Glomerular endothelial cell (primary cell): ENCODE measurements around the gene CCDC150. TPM values are rescaled to one million over a fixed set of nuclear protein-coding genes. Genes with fewer than 3 reads are reported as not detected.
"Not testable (repeated sequence)": the region's sequence is repeated elsewhere in the genome, so short reads cannot be mapped to it uniquely, and the experiment has no call there.

ENCODE experiments used
- DNase-seq: peaks from one replicate; pipeline ENCODE4 v3.0.0-alpha.2; 2011; ENCODE audit warnings: low read depth, low spot score; ENCODE audit errors: extremely low read depth
- total RNA-seq: library from RNA; depleted of rRNA; stranded (reverse); fragments of >200 nt; gene quantifications from 2 replicates; pipeline ENCODE4 v1.2.3, GENCODE V29; 2015

Gene CCDC150
- 1.6 and 3.8 TPM in 2 replicates for total RNA-seq

DNA sequence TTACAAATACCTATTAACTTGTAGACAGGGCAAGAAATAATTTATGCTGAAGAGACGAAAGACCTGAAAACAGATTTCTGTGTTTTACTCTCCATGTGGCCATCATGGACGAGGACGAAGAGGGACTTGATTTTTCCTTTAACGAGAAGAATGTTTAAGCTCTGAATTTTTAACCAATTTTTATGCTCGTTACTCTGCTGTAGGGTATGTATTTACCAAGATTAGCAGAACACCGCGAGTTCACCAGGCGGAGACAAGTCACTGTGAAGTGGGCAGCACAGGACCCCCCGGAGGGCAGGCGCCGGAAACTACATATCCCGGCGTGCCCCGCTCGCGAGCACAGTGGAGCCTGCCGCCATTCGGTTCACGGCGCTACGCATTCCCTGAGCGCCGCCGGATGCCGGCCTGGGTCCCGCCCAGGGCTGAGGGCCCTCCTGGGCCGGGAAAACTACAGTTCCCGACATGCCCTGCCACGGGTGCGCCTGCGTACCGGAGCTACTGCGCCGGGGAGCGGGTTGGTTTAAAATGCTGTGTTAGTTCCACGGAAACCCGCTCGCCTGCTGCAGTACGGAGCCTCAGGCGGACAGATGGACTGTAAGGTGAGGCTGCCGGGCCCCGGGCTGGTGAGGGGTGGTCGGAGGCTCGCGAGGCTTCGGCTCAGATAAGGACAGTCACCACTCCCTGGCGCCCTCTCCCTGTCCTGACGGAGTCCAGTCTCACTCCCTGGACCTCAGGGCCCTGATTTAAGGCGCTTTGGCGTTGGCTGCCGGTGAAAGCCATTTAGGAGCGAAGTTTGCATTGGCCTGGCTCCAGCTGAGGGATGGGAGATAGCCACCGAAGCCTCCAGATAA lies at the start of gene CCDC150:
CCDC150 (plus strand) TSS at position 536 of the 851 bp plus-strand sequence; CDS start at position 588, 52 bp downstream.
- peak; percentile 50 for DNase-seq

DNA sequence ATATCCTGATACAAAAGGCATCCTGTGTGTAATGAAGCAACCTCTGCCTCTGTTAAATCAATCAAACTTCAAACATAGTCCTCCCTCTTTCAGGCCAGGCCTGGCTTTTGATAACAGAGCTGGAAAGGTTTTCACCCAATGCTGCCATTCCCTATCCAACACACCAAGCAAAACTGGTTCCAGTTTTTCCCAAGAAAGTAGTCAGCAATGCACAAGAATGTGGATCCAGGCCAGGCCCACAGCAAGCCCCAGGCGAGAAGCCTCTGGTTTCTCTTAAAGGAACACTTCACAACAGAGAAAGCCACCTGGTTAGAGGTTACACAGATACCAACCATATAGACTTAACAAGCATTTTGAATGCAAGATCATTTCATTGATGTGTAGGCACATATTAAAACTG lies 49.2 kb upstream of the CCDC150 start:
- no peak for DNase-seq

DNA sequence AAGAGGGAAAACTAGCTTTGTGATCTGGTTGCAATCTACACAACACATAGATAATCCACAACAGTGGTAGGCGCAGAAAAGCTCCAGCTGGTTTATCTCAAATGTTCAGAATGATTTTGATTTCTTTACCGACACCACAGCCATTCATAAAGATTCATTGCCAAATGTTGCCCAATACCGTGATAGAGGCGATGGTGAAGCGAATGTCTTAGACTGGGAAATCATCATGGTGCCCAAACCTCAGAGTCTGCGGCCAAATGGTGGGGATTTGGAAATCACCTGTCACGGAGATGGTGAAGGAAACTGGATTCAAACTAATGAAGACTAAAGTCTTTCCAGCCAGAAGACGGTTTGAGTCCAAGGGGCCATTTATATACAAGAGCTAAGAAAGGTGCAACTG lies 48.5 kb upstream of the CCDC150 start:
- no peak for DNase-seq

DNA sequence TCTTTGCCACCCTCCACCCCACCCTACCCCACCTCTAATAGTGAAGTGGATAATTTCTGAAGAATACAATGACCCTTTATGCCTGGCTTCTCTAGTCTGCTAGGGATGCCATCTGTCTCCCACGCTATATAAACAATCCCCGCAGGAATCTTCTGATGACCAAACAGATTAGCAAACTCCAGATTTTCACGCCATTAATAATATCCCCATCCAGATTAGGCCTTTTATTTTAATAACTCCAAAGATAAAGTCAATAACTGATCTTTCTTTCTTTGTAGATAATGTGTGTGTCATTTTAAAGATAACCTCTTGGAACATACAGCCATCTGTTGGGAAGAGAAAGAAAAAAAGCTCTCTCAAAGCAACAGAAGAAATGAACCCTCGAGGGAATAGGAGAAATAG lies 47.9 kb upstream of the CCDC150 start:
- DNase-seq: no peak

GRCh38 chr2:196592331-196592910 lies 47.1 kb upstream of the CCDC150 start:
- DNase-seq: no peak

DNA sequence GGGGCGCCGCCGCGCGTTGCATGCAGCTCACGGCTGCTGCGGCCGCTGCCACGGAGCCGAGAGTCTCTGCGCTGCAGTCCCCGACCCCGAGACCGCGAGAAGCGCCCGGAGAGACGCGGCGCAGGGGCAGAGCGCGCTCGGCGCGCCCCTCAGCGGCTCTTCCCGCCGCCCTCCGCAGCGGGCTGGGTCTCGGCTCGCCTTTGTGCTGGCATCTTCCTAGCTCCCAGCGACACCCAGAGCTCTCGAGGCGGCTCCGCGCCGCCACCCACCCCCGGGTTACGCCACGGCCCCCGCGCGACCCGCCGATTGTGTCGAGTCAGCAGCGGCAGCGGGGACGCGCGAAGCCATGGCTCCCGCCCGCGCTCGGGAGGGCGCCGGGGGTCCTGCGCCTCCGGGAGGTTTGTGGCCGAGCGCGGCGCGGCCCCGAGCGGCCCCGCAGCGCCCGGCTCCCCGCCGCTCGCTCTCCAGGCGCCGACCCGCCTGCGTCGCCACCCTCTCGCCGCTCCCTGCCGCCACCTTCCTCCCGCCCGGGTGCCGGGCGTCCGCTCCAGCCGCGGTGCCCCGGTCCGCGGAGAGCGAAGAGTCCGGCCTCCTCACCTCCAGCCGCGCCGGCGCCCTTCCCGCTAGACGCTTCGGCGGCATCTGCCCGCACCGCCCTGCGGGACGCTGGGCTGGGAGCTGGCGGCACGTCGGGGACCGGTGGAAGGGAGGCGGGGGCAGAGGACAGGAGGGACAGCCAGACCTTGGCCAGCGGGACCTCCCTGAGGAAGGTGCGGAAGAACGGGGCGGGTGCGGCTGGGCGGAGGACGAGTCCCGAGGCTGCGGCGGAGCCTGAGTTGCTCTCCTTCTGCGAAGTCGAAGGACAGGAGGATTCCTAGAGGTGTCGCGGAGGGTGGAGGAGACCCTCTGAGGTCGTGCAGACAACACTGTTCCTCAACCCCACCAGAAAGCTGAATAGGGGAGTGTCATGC lies 46.3 kb upstream of the CCDC150 start, which contains the start of gene HECW2:
HECW2 (minus strand) TSS at position 644 of the 971 bp plus-strand sequence.
- DNase-seq: no peak

DNA sequence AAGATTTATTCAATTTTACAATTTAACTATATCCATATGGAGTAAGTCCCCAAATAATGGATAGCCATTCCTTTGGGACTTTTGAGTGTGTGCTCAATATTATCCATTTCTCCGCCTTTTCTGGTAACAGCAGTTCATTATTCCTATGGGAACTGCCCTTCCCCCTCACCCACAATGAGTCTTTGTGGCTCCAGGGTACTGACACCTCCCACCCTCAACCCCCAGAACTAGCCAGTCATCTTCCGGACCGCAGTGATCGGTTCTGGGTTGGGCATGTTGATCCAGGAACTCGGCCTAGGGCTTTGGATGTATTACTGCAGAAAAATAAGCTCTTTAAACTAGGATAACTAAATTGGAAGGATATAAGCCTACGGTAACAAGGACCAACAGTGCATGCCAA lies 45.4 kb upstream of the CCDC150 start:
- no peak for DNase-seq

DNA sequence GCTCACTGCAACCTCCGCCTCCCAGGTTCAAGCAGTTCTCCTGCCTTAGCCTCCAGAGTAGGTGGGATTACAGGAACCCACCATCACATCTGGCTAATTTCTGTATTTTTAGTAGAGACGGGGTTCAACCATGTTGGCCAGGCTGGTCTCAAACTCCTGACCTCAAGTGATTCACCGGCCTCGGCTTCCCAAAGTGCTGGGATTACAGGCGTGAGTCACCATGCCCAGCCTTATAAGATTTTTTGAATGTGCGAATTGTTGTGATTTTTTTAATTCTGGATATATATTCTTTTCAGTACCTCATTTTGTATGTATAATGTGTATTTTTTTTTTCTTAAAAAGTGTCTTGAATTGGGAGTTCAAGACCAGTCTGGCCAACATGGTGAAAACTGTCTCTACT lies 42.0 kb upstream of the CCDC150 start:
- DNase-seq: no peak

GRCh38 chr2:196598412-196598811 lies 41.1 kb upstream of the CCDC150 start:
- DNase-seq: no peak

DNA sequence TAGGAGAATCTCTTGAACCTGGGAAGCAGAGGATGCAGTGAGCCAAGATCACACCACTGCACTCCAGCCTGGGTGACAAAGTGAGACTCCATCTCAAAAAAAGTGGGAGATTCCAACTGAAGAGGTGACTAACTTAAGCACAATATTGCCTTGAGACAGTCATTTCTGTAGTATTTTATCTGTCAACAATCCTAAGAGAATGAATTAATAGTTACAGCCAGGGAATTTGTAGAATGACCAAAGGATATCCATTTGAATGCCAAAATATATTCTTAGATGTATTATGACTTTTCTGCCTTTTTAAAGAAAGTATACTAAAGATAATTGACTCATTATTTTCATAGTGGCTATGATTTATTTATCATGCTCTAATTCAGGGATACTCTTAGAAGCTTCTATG lies 40.7 kb upstream of the CCDC150 start:
- no peak for DNase-seq

DNA sequence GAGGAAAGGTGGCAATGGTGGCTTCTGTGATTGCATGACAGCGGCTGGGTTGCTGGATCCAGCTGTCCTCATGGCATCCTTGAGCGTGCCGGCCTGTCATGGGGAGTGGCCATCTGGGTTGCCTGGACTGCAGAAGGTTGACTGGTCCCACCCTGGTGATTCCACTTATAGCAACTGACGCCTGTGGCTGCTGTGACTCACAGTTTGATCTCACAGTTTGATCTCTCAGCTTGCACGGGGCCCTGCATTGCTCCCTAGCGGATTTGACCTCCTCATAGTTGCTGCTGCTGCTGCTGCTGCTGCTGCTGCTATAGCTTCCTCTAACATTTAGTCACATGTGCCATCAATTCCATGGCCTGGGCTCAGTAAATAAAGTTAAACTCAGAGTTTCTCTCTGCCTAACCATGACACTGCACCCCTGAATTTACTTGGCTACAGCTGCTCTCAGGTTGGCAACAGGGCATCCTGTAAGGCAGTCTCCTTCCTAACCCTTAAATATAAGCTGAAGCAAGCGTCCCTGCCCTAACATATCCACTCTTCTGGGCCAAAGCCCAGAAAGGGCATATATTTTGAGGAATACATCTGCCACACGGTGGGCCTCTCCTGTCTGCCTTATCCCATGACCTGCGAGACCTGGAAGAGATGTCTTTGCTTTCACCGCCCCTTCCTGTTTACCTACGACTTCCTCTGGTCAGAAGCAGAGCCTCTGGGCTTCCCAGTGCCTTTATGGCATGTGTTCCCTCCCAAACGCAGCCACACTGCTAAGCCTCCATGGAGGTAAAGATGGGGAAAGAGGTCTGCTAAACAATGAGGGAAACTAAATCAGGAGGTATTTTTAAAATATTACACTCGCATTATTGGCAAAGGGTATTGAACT lies 37.8 kb upstream of the CCDC150 start:
- peak; percentile 45 for DNase-seq

DNA sequence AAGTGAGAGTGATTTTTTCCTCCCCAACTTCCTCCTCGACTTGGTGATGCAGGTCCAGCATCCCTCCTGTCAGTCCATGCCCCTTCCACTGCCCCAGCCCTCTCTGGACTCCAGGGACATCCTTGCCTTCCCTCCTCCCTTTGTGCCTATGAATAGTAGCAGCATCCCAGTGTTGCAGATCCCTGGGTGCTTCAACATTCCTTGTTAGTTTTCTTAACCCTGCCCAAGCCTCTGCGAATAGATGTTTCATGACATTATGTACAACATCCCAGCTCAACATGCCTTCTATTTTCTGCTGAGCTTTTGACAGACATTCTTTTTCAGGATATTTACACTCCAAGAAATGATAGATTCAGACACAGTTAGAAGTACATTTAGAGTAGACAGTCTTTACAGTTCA lies 35.3 kb upstream of the CCDC150 start:
- DNase-seq: no peak

GRCh38 chr2:196606516-196606915 lies 33.0 kb upstream of the CCDC150 start:
- peak; percentile 74 for DNase-seq

DNA sequence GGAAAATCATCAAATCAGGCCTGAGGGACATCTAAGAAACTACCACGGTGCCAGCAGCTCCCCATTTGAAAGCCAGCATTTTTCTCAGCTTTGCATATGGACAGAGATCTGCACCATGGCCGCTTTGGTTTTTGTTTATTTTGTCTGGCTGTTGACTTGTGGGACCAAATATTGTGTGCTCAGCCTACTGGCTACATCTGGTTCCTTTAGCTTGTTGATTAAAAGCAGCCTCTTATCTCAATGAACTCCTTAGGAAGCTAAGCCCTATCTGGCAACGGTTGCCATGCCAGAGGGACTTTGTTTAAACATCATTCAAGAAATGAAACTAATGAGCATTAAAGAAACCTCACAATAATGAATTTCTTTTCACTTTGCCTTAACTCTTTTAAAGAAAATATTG lies 32.4 kb upstream of the CCDC150 start:
- peak; percentile 77 for DNase-seq

DNA sequence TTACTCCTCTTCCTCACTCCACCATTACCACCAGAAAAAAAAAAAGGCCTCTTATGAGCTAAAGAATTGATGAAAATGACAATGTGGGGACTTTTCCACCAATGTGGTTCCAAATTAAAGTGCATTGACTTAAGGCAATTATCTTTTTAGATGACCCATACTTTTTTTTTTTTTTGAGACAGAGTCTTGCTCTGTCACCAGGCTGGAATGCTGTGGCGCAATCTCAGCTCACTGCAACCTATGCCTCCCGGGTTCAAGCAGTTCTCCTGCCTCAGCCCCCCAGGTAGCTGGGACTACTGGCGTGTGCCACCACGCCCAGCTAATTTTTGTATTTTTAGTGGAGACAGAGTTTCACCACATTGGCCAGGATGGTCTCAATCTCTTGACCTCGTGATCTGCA lies 31.6 kb upstream of the CCDC150 start:
- not testable (repeated sequence) for DNase-seq

GRCh38 chr2:196609806-196610205 lies 29.7 kb upstream of the CCDC150 start:
- DNase-seq: no peak

DNA sequence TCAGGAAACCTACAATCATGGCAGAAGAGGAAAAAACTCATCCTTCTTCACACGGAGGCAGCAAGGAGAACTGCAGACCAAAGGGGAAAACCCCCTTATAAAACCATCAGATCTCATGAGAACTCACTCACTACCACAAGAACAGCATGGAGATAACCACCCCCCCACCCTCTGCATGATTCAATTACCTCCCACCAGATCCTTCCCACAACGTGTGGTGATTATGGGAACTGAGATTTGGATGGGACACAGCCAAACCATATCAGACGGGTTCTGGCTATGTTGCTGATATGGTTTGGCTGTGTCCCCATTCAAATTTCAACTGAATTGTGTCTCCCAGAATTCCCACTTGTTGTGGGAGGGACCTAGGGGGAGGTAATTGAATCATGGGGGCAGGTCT lies 28.7 kb upstream of the CCDC150 start:
- DNase-seq: no peak

- DNase-seq: no peak
These were observed 26.2 kb upstream of the CCDC150 start for GRCh38 chr2:196613302-196613701.

DNA sequence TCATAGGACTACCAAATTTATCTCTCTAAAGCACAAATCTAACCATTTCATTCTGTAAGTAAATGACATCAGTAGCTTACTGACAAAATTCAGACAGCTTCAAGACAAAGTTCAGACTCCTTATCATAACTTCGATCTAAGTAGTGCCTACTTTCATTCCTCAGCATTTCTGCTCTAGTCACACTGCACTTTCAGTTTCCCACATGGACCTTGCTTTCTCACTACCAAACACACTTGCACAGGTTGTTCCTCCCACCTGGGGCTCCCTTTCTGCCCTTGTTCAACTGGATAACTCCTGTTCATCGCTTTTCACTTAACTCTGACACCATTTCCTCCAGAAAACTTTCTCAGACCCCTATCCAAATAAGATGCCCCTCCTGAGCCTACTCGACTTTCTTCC lies 22.1 kb upstream of the CCDC150 start:
- DNase-seq: no peak

DNA sequence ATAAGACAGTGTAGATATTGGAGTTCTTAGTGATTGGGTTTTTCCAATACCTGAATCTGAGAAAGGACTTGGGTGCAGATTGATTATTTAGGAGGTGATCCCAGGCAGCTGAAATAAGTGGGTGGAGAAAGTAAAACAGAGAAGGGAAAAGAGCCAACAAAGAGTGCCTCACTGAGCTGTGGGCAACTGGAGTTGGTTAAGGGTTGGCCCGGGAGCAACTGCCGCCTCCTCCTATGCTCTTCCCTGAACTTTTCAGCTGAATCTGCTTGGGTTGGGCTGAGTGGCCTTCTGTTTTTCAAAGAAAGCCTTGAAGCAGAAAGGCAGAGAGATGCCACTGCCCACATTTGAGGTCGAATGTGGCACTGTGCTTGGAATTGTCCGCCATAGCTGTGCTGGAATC lies 20.9 kb upstream of the CCDC150 start:
- DNase-seq: no peak
